HepG2 (cell line): ENCODE results near the gene C1QTNF3. TPM values are rescaled to one million over a fixed set of nuclear protein-coding genes. Genes with fewer than 3 reads are reported as not detected.

Experiments used
- CREBL2 ChIP-seq: sonication (generic); formaldehyde crosslinking; IDR thresholded peaks from 2 replicates; pipeline ENCODE4 v1.8.1; 2023; ENCODE audit warnings: missing genetic modification reagents, mild to moderate bottlenecking, borderline replicate concordance
- HDAC2 ChIP-seq: sonication (generic); formaldehyde crosslinking; IDR thresholded peaks from 2 replicates; pipeline ENCODE4 v1.4.0; 2020; ENCODE audit warnings: missing genetic modification reagents
- HOMEZ ChIP-seq: IDR thresholded peaks from 2 replicates; pipeline ENCODE4 v1.6.1; 2016; ENCODE audit warnings: low read depth
- NBN ChIP-seq: fragments of 450-650 bp; conservative IDR thresholded peaks from 2 replicates; pipeline ENCODE4 v1.6.1; 2017
- NFAT5 ChIP-seq: sonication (generic); formaldehyde crosslinking; IDR thresholded peaks from 2 replicates; pipeline ENCODE4 v1.4.0; 2020; ENCODE audit warnings: missing genetic modification reagents
- POGZ ChIP-seq: sonication (generic); formaldehyde crosslinking; IDR thresholded peaks from 2 replicates; pipeline ENCODE4 v1.4.0; 2020; ENCODE audit warnings: mild to moderate bottlenecking, missing genetic modification reagents
- SNRNP70 ChIP-seq: fragments of 200-400 bp; formaldehyde crosslinking; IDR thresholded peaks from 2 replicates; pipeline ENCODE4 v1.6.1; 2017; ENCODE audit warnings: mild to moderate bottlenecking, low read depth, low read length, moderate library complexity
- ZBTB33 ChIP-seq: sonication (generic); formaldehyde crosslinking; IDR thresholded peaks from 2 replicates; pipeline ENCODE4 v1.4.0; 2020; ENCODE audit warnings: missing genetic modification reagents
- ZFP36L1 ChIP-seq: sonication (generic); formaldehyde crosslinking; IDR thresholded peaks from 2 replicates; pipeline ENCODE4 v1.8.0; 2022; ENCODE audit warnings: mild to moderate bottlenecking, missing genetic modification reagents, moderate library complexity
- ZNF142 ChIP-seq: sonication (generic); formaldehyde crosslinking; IDR thresholded peaks from 2 replicates; pipeline ENCODE4 v1.4.0; 2020; ENCODE audit warnings: missing genetic modification reagents
- ZNF282 ChIP-seq: fragments of 450-650 bp; IDR thresholded peaks from 2 replicates; pipeline ENCODE4 v1.6.1; 2018; ENCODE audit not compliant: partially characterized antibody
- ZNF326 ChIP-seq: sonication (generic); formaldehyde crosslinking; IDR thresholded peaks from 2 replicates; pipeline ENCODE4 v1.4.0; 2020; ENCODE audit warnings: missing genetic modification reagents, borderline replicate concordance
- ZNF792 ChIP-seq: IDR thresholded peaks from 2 replicates; pipeline ENCODE4 v1.6.1; 2016
- polyA plus RNA-seq, 8 experiments: library from polyadenylated mRNA; depleted of rRNA in 3 of 8; stranded (reverse) in 7 of 8; unstranded in 1 of 8; fragments of >200 nt; fragmentation: Illumina TruSeq in 4 of 8; extraction: Trizol in 4 of 8; gene quantifications; 2 replicates each; pipeline versions ENCODE4 v1.2.1 to v1.2.3, GENCODE V29; 2011 to 2016; ENCODE audit warnings: low read depth in 4 of 8, missing spikeins in 1 of 8, mixed read lengths in 1 of 8; ENCODE audit not compliant: insufficient read depth in 1 of 8
- total RNA-seq, 5 experiments: library from RNA; depleted of rRNA; stranded (reverse); fragments of >200 nt; fragmentation: Illumina TruSeq; extraction: Trizol; gene quantifications; 2 replicates each; pipeline ENCODE4 v1.2.3, GENCODE V29; 2016; ENCODE audit warnings: low read depth in 1 of 5

Gene C1QTNF3
- total and polyA plus RNA-seq, 2 of the 13 experiments (the other 11 are each of a cell fraction or from before 2014, with no cell fraction given) = 3.3 to 10.8 TPM

- TF ChIP-seq NFAT5 (no peak), ZBTB33 (CRISPR knock-in tag) (no peak), NBN (no peak), CREBL2 (CRISPR knock-in tag) (no peak), ZNF282 (no peak), ZNF326 (CRISPR knock-in tag) (no peak), ZFP36L1 (CRISPR knock-in tag) (no peak), ZNF792 (CRISPR knock-in tag) (no peak), HDAC2 (CRISPR knock-in tag) (0 out of 2 replicates have a peak, but pooled peaks have one; percentile 27), SNRNP70 (no peak), POGZ (peak; percentile 80), HOMEZ (CRISPR knock-in tag) (peak; percentile 54; the same call in 1 of the 2 replicates), ZNF142 (CRISPR knock-in tag) (no peak)
Measured at GRCh38 chr5:34034534-34035327, 8.3 kb downstream of the C1QTNF3 start (continued).
